MM.1S (cell line): ENCODE data around the gene MED13L.

Experiments
- DNase-seq: peaks from one replicate; pipeline ENCODE4 v3.0.0-alpha.2; 2015
- H2AFZ ChIP-seq: fragments of 300-600 bp; sonication (generic); 2 replicates; pipeline ENCODE4 v1.6.0; 2016; ENCODE audit warnings: antibody characterized with exemption, low read length
- H3F3A ChIP-seq: fragments of 300-600 bp; sonication (generic); 2 replicates; pipeline ENCODE4 v1.6.1; 2016; ENCODE audit warnings: mild to moderate bottlenecking, antibody characterized with exemption, low read length, moderate library complexity, mixed read lengths; ENCODE audit not compliant: insufficient read depth
- H3K27ac ChIP-seq: fragments of 300-600 bp; sonication (generic); 2 replicates; pipeline ENCODE4 v1.5.1; 2016; ENCODE audit warnings: mild to moderate bottlenecking, low read length
- H3K27me3 ChIP-seq: fragments of 300-600 bp; sonication (generic); replicated peaks from 2 replicates; pipeline ENCODE4 v1.6.0; 2016; ENCODE audit warnings: low read length; ENCODE audit not compliant: insufficient read depth
- H3K36me3 ChIP-seq: fragments of 300-600 bp; sonication (generic); replicated peaks from 2 replicates; pipeline ENCODE4 v1.6.1; 2016; ENCODE audit warnings: mild to moderate bottlenecking, low read length, mixed read lengths; ENCODE audit not compliant: insufficient read depth
- H3K4me1 ChIP-seq: fragments of 300-600 bp; sonication (generic); 2 replicates; pipeline ENCODE4 v1.6.1; 2016; ENCODE audit warnings: low read length, mixed read lengths
- H3K4me2 ChIP-seq: fragments of 300-600 bp; sonication (generic); 2 replicates; pipeline ENCODE4 v1.6.0; 2016; ENCODE audit warnings: low read depth, low read length
- H3K4me3 ChIP-seq: fragments of 300-600 bp; sonication (generic); 2 replicates; pipeline ENCODE4 v1.5.1; 2016; ENCODE audit warnings: low read length, mixed read lengths
- H3K79me2 ChIP-seq: fragments of 300-600 bp; sonication (generic); 2 replicates; pipeline ENCODE4 v1.6.1; 2016; ENCODE audit warnings: mixed run types, low read length, mixed read lengths
- H3K9ac ChIP-seq: fragments of 300-600 bp; sonication (generic); 2 replicates; pipeline ENCODE4 v1.6.1; 2016; ENCODE audit warnings: low read length, mixed read lengths
- H3K9me2 ChIP-seq: fragments of 300-600 bp; sonication (generic); replicated peaks from 2 replicates; pipeline ENCODE4 v1.6.1; 2016; ENCODE audit warnings: mild to moderate bottlenecking, low read length, mixed read lengths; ENCODE audit not compliant: insufficient read depth
- H3K9me3 ChIP-seq: fragments of 300-600 bp; sonication (generic); replicated peaks from 2 replicates; pipeline ENCODE4 v1.6.1; 2016; ENCODE audit warnings: mild to moderate bottlenecking, low read length, mixed read lengths; ENCODE audit not compliant: insufficient read depth
- H4K20me1 ChIP-seq: fragments of 300-600 bp; sonication (generic); 2 replicates; pipeline ENCODE4 v1.6.1; 2016; ENCODE audit warnings: mild to moderate bottlenecking, low read length, moderate library complexity, mixed read lengths; ENCODE audit not compliant: insufficient read depth
- EZH2 ChIP-seq: fragments of 300-600 bp; sonication (generic); optimal IDR thresholded peaks from 2 replicates; pipeline ENCODE3; 2017; ENCODE audit warnings: low read depth, mild to moderate bottlenecking, antibody characterized with exemption, low read length, mixed read lengths
- EZH2phosphoT487 ChIP-seq: fragments of 300-600 bp; sonication (generic); IDR thresholded peaks from 2 replicates; pipeline ENCODE4 v1.6.1; 2018; ENCODE audit warnings: antibody characterized with exemption, low read length
- TF ChIP-seq, protein P1 (sequence below): fragments of 300-600 bp; sonication (generic); IDR thresholded peaks from 2 replicates; pipeline ENCODE4 v1.5.1; 2016; ENCODE audit warnings: antibody characterized with exemption, low read length, mixed read lengths

Gene MED13L

DNA sequence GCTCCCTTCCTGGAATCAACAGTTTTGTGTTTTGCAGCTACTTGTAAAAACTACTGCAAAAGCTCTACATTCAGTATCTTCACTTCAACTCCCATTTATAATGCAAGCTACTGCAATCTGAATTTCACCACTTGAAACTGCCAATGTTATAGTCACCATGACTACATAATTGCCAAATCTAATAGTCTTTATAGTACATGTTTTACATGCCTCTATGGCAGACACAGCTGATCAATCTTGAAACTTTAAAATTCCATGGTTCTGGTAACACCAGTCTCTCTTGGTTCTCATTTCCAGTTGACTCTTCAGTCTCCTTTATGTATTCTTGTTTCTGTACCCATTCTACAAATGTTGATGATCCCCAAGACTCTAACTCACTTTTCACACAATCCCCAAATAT is 185.9 kb downstream of the MED13L start:
- no peaks in the 10 kb centered on the region for H3K36me3 ChIP-seq
- H3F3A ChIP-seq, result no peaks in the 10 kb centered on the region
- TF ChIP-seq, protein P1, sequence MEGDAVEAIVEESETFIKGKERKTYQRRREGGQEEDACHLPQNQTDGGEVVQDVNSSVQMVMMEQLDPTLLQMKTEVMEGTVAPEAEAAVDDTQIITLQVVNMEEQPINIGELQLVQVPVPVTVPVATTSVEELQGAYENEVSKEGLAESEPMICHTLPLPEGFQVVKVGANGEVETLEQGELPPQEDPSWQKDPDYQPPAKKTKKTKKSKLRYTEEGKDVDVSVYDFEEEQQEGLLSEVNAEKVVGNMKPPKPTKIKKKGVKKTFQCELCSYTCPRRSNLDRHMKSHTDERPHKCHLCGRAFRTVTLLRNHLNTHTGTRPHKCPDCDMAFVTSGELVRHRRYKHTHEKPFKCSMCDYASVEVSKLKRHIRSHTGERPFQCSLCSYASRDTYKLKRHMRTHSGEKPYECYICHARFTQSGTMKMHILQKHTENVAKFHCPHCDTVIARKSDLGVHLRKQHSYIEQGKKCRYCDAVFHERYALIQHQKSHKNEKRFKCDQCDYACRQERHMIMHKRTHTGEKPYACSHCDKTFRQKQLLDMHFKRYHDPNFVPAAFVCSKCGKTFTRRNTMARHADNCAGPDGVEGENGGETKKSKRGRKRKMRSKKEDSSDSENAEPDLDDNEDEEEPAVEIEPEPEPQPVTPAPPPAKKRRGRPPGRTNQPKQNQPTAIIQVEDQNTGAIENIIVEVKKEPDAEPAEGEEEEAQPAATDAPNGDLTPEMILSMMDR, result no peak
- TF ChIP-seq EZH2phosphoT487 (no peak), EZH2 (no peak)
- no peak overlapping the region for H3K27ac ChIP-seq
- H3K4me2 ChIP-seq, result no peak overlapping the region
- H3K4me3 ChIP-seq, result no peak overlapping the region
- H3K27me3 ChIP-seq, result no peaks in the 10 kb centered on the region
- H2AFZ ChIP-seq, result no peak overlapping the region
- H3K9ac ChIP-seq, result no peak overlapping the region
- peaks cover 4% of the 10 kb centered on the region; the same call in 1 of the 2 replicates for H4K20me1 ChIP-seq
- H3K79me2 ChIP-seq, result peaks cover 64% of the 10 kb centered on the region
- DNase-seq, result no peak
- H3K9me3 ChIP-seq, result no peaks in the 10 kb centered on the region
- H3K9me2 ChIP-seq, result no peaks in the 10 kb centered on the region
- H3K4me1 ChIP-seq, result peaks cover 8% of the 10 kb centered on the region; the same call in 1 of the 2 replicates

DNA sequence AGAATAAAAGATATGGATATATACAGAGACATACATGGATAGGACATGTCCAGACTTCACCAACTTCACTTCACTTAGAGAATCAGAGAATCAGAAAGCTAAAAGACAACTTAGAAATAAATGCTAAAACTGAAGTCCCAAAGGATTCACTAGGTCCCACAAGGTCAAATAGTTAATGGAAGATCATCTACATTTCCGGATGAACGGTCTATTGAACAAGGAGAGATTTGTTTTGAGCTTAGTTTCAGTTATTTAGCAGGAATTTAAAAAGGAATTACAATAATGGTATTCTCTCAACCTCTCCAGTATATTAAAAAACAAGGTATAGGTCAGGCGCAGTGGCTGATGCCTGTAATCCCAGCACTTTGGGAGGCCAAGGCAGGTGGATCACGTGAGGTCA is 187.0 kb downstream of the MED13L start:
- TF ChIP-seq, protein P1, result no peak
- TF ChIP-seq EZH2 (no peak), EZH2phosphoT487 (no peak)
- H3K36me3 ChIP-seq, result no peaks in the 10 kb centered on the region
- peaks cover 8% of the 10 kb centered on the region; the same call in 1 of the 2 replicates for H3K4me1 ChIP-seq
- no peaks in the 10 kb centered on the region for H3K9me2 ChIP-seq
- no peak overlapping the region for H3K4me3 ChIP-seq
- H3K27me3 ChIP-seq, result no peaks in the 10 kb centered on the region
- H3K9ac ChIP-seq, result no peak overlapping the region
- peaks cover 5% of the 10 kb centered on the region; the same call in 1 of the 2 replicates for H4K20me1 ChIP-seq
- no peak overlapping the region for H3K4me2 ChIP-seq
- no peak overlapping the region for H3K27ac ChIP-seq
- no peak overlapping the region for H2AFZ ChIP-seq
- no peaks in the 10 kb centered on the region for H3K9me3 ChIP-seq
- peaks cover 73% of the 10 kb centered on the region for H3K79me2 ChIP-seq
- DNase-seq, result no peak
- H3F3A ChIP-seq, result no peaks in the 10 kb centered on the region

DNA sequence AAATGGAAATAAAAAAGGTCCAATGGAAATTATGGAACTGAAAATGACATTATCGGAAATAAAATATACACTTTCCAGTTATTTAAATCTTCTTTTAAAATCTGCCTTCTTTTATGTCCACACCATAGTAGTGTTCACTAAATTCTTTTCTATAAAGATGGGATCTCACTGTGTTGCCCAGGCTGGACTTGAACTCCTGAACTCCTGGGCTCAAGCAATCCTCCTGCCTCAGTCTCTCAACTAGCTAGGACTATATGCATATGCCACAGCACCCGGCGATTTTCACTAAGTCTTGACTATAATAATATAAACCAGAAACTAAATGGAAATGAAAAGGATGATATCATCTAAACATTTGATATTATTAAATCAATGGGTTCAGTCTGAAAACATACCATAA is 188.4 kb downstream of the MED13L start:
- Histone ChIP-seq H3F3A (no peaks in the 10 kb centered on the region), H3K9me2 (no peaks in the 10 kb centered on the region), H3K4me1 (peaks cover 8% of the 10 kb centered on the region; the same call in 1 of the 2 replicates), H4K20me1 (peaks cover 5% of the 10 kb centered on the region; the same call in 1 of the 2 replicates), H3K27ac (no peak overlapping the region), H3K27me3 (no peaks in the 10 kb centered on the region), H3K4me2 (no peak overlapping the region), H3K9ac (no peak overlapping the region), H2AFZ (no peak overlapping the region), H3K79me2 (peaks cover 66% of the 10 kb centered on the region), H3K36me3 (no peaks in the 10 kb centered on the region), H3K9me3 (no peaks in the 10 kb centered on the region), H3K4me3 (no peak overlapping the region)
- TF ChIP-seq, protein P1, result no peak
- TF ChIP-seq EZH2phosphoT487, result no peak
- no peak for TF ChIP-seq EZH2
- no peak for DNase-seq
